ENCODE measurements around the gene RSBN1L.
"Not testable (repeated sequence)": the region's sequence is repeated elsewhere in the genome, so short reads cannot be mapped to it uniquely, and the experiment has no call there.

The RSBN1L gene

DNA sequence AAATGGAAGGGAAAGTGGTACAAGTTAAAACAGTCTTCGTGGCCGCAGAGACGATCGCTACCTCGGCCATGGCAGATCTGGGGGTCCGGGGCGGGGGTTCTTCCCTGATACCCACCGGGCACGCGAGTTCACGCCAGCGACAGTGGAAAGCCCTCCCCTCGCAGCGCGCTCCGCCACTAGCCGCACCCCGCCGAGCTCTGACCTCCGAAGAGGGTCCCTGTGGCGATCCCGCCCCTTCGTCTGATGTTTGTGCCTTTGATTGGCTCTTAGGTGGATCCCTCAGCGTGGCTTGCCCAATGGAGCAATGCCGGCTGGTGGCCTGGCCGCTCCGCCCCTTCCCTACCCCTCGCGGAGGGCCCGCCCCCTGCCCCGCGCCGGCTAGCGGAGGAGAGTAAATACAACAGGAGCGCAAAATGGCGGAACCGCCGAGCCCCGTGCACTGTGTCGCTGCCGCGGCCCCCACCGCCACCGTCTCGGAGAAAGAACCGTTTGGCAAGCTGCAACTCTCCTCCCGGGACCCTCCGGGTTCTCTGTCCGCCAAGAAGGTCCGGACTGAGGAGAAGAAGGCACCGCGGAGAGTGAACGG, at the start of gene RSBN1L:
TSS of gene RSBN1L (plus strand) at position 403 of the 586 bp plus-strand sequence. CDS start at position 414, 11 bp downstream.
- Histone ChIP-seq H3K4me3 (ENCODE audit: low read length in 2 of 2) (peak within 1 kb of the TSS; percentile 98 to 100), H3K9me3 (ENCODE audit: control insufficient read depth in 2 of 2, low read length in 2 of 2) (no peaks in the 10 kb centered on the region), H3K27ac (ENCODE audit: low read depth in 2 of 2, low read length in 2 of 2) (peak within 1 kb of the TSS; percentile 95 to 98), H3K9ac (ENCODE audit: low read depth in 1 of 2, low read length in 2 of 2) (peak within 1 kb of the TSS; percentile 96 to 99), H3K36me3 (ENCODE audit: control insufficient read depth in 2 of 2, insufficient read depth in 2 of 2, low read length in 2 of 2) (peaks cover 0 to 2% of the 10 kb centered on the region in 2 donors), H3K4me1 (ENCODE audit: control insufficient read depth in 2 of 2, insufficient read depth in 2 of 2, low read length in 2 of 2) (peaks cover 20 to 39% of the 10 kb centered on the region in 2 donors), H3K27me3 (ENCODE audit: control insufficient read depth in 2 of 2, insufficient read depth in 2 of 2, low read length in 2 of 2) (no peaks in the 10 kb centered on the region)

DNA sequence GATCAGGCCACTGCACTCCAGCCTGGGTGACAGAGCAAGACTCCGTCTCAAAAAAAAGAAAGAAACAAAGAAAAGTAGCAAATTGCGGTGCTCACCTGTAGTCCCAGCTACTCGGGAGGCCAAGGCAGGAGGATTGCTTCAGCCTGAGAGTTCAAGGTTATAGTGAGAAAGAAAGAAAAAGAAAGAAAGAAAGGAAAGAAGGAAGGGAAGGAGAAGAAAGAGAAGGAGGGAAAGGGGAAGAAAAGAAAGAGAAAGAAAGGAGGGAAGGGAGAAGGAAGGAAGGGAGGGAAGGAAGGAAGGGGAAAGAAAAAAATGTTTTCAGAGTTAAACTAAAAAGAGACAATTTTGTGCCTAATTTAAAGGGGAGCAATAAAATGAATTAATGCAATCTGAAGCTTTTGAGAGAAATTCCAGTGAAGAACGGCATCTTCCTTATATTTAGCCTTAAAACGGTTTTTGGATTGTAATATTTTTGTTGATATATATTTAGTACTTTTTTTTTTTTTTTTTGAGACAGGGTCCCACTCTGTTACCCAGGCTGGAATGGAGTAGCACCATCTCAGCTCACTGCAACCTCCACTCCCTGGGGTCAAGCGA, 47.4 kb upstream of the RSBN1L start:
- Histone ChIP-seq H3K9me3 (ENCODE audit: control insufficient read depth in 2 of 2, low read length in 2 of 2) (no peaks in the 10 kb centered on the region), H3K4me1 (ENCODE audit: control insufficient read depth in 2 of 2, insufficient read depth in 2 of 2, low read length in 2 of 2) (peaks cover 4 to 8% of the 10 kb centered on the region in 2 donors), H3K9ac (ENCODE audit: low read depth in 1 of 2, low read length in 2 of 2) (no peak overlapping the region), H3K4me3 (ENCODE audit: low read length in 2 of 2) (no peak overlapping the region), H3K27ac (ENCODE audit: low read depth in 2 of 2, low read length in 2 of 2) (no peak overlapping the region), H3K27me3 (ENCODE audit: control insufficient read depth in 2 of 2, insufficient read depth in 2 of 2, low read length in 2 of 2) (no peaks in the 10 kb centered on the region), H3K36me3 (ENCODE audit: control insufficient read depth in 2 of 2, insufficient read depth in 2 of 2, low read length in 2 of 2) (peaks cover 10 to 12% of the 10 kb centered on the region in 2 donors)

DNA sequence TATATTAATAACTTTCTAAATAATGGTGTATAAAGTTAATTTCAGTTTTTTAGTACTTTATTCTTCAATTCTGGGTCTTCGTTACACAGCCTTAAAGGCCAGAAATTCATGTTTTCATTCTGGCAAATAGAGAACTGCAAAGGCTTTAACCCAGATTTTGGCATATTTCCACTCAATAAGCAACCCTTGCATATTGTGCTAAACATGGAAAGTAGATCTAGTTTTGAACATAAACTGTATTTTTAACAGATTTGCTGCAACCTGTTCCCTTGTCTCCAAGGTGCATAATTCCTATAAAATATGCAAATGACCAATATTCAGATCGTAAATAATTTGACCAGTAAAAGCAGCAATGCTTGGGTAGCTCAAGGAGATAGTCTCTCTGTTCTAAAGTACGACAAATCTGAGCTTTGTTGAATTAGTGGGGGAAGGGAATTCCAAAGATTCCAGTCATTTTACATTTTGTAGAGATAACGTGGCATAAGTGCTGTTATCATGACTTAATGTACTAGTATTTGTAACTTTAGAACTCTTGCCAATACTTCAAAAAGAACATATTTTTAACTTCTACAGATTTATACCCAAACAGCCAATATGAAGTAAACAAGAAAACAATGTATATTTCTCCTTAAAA, 46.4 kb upstream of the RSBN1L start:
- no peak overlapping the region for H3K4me3 ChIP-seq (ENCODE audit: low read length in 2 of 2)
- no peaks in the 10 kb centered on the region for H3K27me3 ChIP-seq (ENCODE audit: control insufficient read depth in 2 of 2, insufficient read depth in 2 of 2, low read length in 2 of 2)
- no peaks in the 10 kb centered on the region for H3K9me3 ChIP-seq (ENCODE audit: control insufficient read depth in 2 of 2, low read length in 2 of 2)
- H3K9ac ChIP-seq (ENCODE audit: low read depth in 1 of 2, low read length in 2 of 2), result no peak overlapping the region
- no peak overlapping the region for H3K27ac ChIP-seq (ENCODE audit: low read depth in 2 of 2, low read length in 2 of 2)
- H3K36me3 ChIP-seq (ENCODE audit: control insufficient read depth in 2 of 2, insufficient read depth in 2 of 2, low read length in 2 of 2), result peaks cover 6 to 9% of the 10 kb centered on the region in 2 donors
- peaks cover 5 to 9% of the 10 kb centered on the region in 2 donors for H3K4me1 ChIP-seq (ENCODE audit: control insufficient read depth in 2 of 2, insufficient read depth in 2 of 2, low read length in 2 of 2)

DNA sequence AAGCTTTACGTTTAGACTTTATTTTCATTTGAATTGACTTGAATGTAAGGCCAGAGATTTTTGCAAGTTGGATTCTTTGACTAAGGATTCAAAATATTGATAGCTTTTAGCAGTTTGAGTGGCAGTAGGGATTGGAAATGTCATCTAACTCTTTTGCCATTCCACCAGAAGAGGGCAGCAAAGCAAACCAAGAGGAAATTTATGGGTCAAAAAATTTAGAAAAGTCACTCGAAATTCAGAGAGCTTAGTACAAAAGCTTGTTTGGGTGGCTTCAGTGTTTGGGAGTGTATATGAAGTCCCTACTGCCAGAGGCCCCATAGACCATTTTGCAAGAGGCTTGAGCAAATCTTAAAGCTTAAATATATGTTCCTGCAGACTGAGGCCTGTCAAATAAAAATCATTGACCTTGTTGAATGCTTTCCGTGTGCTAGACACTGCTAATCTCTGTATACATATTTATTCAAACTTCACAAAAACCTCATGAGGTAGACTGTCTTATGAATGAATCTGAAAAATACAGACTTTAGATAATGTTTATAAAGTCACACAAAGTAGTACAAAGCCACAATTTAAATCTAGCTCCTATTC, 44.6 kb upstream of the RSBN1L start:
- Histone ChIP-seq H3K27me3 (ENCODE audit: control insufficient read depth in 2 of 2, insufficient read depth in 2 of 2, low read length in 2 of 2) (no peaks in the 10 kb centered on the region), H3K4me3 (ENCODE audit: low read length in 2 of 2) (no peak overlapping the region), H3K9me3 (ENCODE audit: control insufficient read depth in 2 of 2, low read length in 2 of 2) (no peaks in the 10 kb centered on the region), H3K9ac (ENCODE audit: low read depth in 1 of 2, low read length in 2 of 2) (no peak overlapping the region), H3K27ac (ENCODE audit: low read depth in 2 of 2, low read length in 2 of 2) (no peak overlapping the region), H3K36me3 (ENCODE audit: control insufficient read depth in 2 of 2, insufficient read depth in 2 of 2, low read length in 2 of 2) (no peaks in the 10 kb centered on the region), H3K4me1 (ENCODE audit: control insufficient read depth in 2 of 2, insufficient read depth in 2 of 2, low read length in 2 of 2) (peaks cover 16 to 22% of the 10 kb centered on the region in 2 donors)

DNA sequence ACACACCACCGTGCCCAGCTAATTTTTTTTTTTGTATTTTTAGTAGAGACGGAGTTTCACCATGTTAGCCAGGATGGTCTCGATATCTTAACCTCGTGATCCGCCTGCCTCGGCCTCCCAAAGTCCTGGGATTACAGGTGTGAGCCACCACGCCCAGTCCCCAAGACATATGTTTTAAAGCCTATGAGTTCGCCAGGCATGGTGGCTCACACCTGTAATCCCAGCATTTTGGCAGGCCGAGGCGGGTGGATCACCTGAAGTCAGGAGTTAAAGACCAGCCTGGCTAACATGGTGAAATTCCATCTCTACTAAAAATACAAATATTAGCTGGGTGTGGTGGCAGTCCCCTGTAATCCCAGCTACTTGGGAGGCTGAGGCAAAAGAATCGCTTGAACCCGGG, 43.4 kb upstream of the RSBN1L start:
- H3K4me1 ChIP-seq (ENCODE audit: control insufficient read depth in 2 of 2, insufficient read depth in 2 of 2, low read length in 2 of 2), result peaks cover 16 to 26% of the 10 kb centered on the region in 2 donors
- not testable (repeated sequence) for H3K9ac ChIP-seq (ENCODE audit: low read depth in 1 of 2, low read length in 2 of 2); H3K36me3 ChIP-seq (ENCODE audit: control insufficient read depth in 2 of 2, insufficient read depth in 2 of 2, low read length in 2 of 2); H3K9me3 ChIP-seq (ENCODE audit: control insufficient read depth in 2 of 2, low read length in 2 of 2); H3K27me3 ChIP-seq (ENCODE audit: control insufficient read depth in 2 of 2, insufficient read depth in 2 of 2, low read length in 2 of 2); H3K27ac ChIP-seq (ENCODE audit: low read depth in 2 of 2, low read length in 2 of 2); H3K4me3 ChIP-seq (ENCODE audit: low read length in 2 of 2)

DNA sequence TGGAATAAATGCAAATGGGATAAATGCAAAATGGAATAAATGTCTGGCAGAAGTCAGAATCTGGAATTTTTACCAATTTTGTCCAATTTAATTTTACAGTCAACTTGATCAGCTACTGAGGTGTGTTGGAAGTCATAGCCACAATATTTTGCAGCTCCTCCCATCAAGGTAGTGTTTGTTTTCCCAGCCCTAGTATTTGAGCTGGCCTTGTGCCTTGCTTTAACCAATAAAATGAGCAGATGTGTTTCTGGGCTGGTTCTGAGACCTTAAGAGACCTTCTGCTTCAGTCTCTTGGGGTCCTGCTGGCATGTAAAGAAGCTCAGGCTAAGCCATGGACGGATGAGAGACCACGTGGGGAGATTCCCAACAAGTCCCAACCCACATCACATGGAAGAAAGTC, 42.7 kb upstream of the RSBN1L start:
- Histone ChIP-seq H3K27me3 (ENCODE audit: control insufficient read depth in 2 of 2, insufficient read depth in 2 of 2, low read length in 2 of 2) (no peaks in the 10 kb centered on the region), H3K4me1 (ENCODE audit: control insufficient read depth in 2 of 2, insufficient read depth in 2 of 2, low read length in 2 of 2) (peaks cover 16 to 26% of the 10 kb centered on the region in 2 donors), H3K36me3 (ENCODE audit: control insufficient read depth in 2 of 2, insufficient read depth in 2 of 2, low read length in 2 of 2) (no peaks in the 10 kb centered on the region), H3K9me3 (ENCODE audit: control insufficient read depth in 2 of 2, low read length in 2 of 2) (no peaks in the 10 kb centered on the region), H3K9ac (ENCODE audit: low read depth in 1 of 2, low read length in 2 of 2) (no peak overlapping the region), H3K27ac (ENCODE audit: low read depth in 2 of 2, low read length in 2 of 2) (peak overlapping the region in 1 of 2 donors; percentile 53), H3K4me3 (ENCODE audit: low read length in 2 of 2) (peak overlapping the region in 1 of 2 donors; percentile 44)

DNA sequence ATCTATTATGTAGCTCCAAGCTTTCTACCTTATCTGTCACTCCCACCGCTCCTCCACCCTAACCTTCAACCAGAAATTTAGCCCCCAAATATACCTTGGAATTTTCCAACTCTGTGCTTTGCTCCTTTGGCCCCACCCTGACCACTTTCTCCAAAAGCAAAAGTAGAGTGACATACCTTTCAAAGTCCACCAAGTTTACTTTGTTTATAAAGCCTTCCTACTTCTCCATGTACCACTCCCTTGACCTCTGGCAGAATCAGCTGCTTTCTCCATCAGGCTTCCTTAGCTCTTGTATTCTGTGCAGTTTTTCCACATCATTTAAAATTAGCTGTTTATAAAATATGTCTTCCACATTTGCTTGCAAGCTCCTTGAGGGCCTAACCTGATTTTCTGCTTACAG, 40.9 kb upstream of the RSBN1L start:
- H3K4me3 ChIP-seq (ENCODE audit: low read length in 2 of 2), result peak overlapping the region in 1 of 2 donors; percentile 13
- peaks cover 0 to 3% of the 10 kb centered on the region in 2 donors for H3K36me3 ChIP-seq (ENCODE audit: control insufficient read depth in 2 of 2, insufficient read depth in 2 of 2, low read length in 2 of 2)
- H3K9ac ChIP-seq (ENCODE audit: low read depth in 1 of 2, low read length in 2 of 2), result no peak overlapping the region
- H3K27me3 ChIP-seq (ENCODE audit: control insufficient read depth in 2 of 2, insufficient read depth in 2 of 2, low read length in 2 of 2), result no peaks in the 10 kb centered on the region
- H3K4me1 ChIP-seq (ENCODE audit: control insufficient read depth in 2 of 2, insufficient read depth in 2 of 2, low read length in 2 of 2), result peaks cover 16 to 26% of the 10 kb centered on the region in 2 donors
- H3K27ac ChIP-seq (ENCODE audit: low read depth in 2 of 2, low read length in 2 of 2), result peak overlapping the region; percentile 7 to 43
- no peaks in the 10 kb centered on the region for H3K9me3 ChIP-seq (ENCODE audit: control insufficient read depth in 2 of 2, low read length in 2 of 2)

DNA sequence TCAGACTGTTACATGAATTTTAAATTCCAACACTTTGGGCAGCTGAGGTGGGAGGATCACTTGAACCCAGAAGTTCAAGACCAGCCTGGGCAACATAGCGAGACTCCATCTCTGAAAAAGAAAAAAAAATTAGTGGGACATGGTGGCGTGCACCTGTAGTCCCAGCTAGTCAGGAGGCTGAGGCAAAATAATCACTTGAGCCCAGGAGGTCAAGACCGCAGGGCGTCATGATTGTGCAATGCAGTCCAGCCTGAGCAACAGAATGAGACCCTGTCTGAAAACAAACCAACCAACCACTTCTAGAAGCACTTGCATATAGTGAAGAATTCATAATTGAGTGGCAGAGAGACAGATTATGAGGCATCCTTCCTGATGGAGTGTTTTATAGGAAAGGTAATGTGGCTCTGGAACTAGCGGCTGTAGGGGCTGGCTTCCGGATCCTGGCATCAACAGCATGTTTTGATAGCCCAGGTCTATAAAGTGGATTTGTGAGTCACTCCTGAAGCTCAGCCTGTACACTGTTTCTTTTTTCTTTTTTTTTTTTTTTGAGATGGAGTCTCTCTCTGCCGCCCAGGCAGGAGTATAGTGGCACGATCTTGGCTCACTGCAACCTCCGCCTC, 40.3 kb upstream of the RSBN1L start:
- H3K4me1 ChIP-seq (ENCODE audit: control insufficient read depth in 2 of 2, insufficient read depth in 2 of 2, low read length in 2 of 2), result peaks cover 16 to 26% of the 10 kb centered on the region in 2 donors

DNA sequence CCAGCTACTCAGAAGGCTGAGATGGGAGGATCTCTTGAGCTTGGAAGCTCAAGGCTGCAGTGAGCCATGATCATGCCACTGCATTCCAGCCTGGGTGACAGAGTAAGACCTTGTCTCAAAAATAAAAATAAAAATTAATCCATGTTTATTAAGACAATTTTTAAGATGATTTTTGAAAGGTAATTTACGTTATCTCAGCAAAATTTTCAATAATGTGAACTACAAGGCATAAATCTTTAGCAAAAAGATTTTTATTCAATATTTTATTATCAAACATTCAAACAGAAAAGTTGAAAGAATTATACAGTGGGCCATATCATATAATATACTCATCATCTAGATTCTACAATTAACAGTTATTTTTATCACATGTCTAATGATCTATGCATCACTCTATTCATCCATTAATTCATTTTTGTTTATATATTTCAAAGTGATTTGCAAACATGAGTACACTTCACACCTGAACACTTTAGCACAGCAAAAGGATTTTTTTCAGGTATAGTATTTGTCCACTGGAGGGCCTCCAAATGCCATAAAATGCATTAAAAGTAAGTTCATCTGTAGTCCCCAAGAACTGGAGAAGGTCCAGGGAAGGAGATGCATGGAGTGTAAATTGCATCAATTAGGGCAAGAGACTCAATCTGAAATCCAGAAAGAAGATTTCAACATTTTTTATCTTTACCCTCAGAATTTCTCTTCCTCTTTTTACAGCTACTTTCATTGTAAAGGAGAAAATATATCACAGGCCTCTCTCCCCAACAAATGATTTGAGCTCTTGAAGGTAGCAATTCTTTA, 38.6 kb upstream of the RSBN1L start:
- Histone ChIP-seq H3K9ac (ENCODE audit: low read depth in 1 of 2, low read length in 2 of 2) (no peak overlapping the region), H3K4me3 (ENCODE audit: low read length in 2 of 2) (no peak overlapping the region), H3K36me3 (ENCODE audit: control insufficient read depth in 2 of 2, insufficient read depth in 2 of 2, low read length in 2 of 2) (peaks cover 0 to 3% of the 10 kb centered on the region in 2 donors), H3K27me3 (ENCODE audit: control insufficient read depth in 2 of 2, insufficient read depth in 2 of 2, low read length in 2 of 2) (no peaks in the 10 kb centered on the region), H3K4me1 (ENCODE audit: control insufficient read depth in 2 of 2, insufficient read depth in 2 of 2, low read length in 2 of 2) (peaks cover 16 to 21% of the 10 kb centered on the region in 2 donors), H3K27ac (ENCODE audit: low read depth in 2 of 2, low read length in 2 of 2) (no peak overlapping the region), H3K9me3 (ENCODE audit: control insufficient read depth in 2 of 2, low read length in 2 of 2) (no peaks in the 10 kb centered on the region)

More for the DNA sequence above, 40.3 kb upstream of the RSBN1L start:
- Histone ChIP-seq H3K4me3 (ENCODE audit: low read length in 2 of 2) (no peak overlapping the region), H3K36me3 (ENCODE audit: control insufficient read depth in 2 of 2, insufficient read depth in 2 of 2, low read length in 2 of 2) (peaks cover 0 to 3% of the 10 kb centered on the region in 2 donors), H3K27me3 (ENCODE audit: control insufficient read depth in 2 of 2, insufficient read depth in 2 of 2, low read length in 2 of 2) (no peaks in the 10 kb centered on the region), H3K27ac (ENCODE audit: low read depth in 2 of 2, low read length in 2 of 2) (peak overlapping the region; percentile 16 to 38), H3K9me3 (ENCODE audit: control insufficient read depth in 2 of 2, low read length in 2 of 2) (no peaks in the 10 kb centered on the region), H3K9ac (ENCODE audit: low read depth in 1 of 2, low read length in 2 of 2) (no peak overlapping the region)

Measured in mucosa of rectum (tissue), 2 donors.